COLO668 (cell line): ENCODE measurements around the gene AMH.

Experiments
- DNase-seq: peaks from one replicate; lab custom pipeline; 2025; ENCODE audit not compliant: unreplicated experiment; lab: John Stamatoyannopoulos, UW

AMH gene

GRCh38 chr19:2248136-2249009 is 750 bp upstream of the AMH start:
- DNase-seq, result no peak

- peak; percentile 18 for DNase-seq
Observed at GRCh38 chr19:2249880-2250765, 1.0 kb downstream of the AMH start.

- no peak for DNase-seq
Observed at GRCh38 chr19:2250766-2251105, 1.6 kb downstream of the AMH start.

DNA sequence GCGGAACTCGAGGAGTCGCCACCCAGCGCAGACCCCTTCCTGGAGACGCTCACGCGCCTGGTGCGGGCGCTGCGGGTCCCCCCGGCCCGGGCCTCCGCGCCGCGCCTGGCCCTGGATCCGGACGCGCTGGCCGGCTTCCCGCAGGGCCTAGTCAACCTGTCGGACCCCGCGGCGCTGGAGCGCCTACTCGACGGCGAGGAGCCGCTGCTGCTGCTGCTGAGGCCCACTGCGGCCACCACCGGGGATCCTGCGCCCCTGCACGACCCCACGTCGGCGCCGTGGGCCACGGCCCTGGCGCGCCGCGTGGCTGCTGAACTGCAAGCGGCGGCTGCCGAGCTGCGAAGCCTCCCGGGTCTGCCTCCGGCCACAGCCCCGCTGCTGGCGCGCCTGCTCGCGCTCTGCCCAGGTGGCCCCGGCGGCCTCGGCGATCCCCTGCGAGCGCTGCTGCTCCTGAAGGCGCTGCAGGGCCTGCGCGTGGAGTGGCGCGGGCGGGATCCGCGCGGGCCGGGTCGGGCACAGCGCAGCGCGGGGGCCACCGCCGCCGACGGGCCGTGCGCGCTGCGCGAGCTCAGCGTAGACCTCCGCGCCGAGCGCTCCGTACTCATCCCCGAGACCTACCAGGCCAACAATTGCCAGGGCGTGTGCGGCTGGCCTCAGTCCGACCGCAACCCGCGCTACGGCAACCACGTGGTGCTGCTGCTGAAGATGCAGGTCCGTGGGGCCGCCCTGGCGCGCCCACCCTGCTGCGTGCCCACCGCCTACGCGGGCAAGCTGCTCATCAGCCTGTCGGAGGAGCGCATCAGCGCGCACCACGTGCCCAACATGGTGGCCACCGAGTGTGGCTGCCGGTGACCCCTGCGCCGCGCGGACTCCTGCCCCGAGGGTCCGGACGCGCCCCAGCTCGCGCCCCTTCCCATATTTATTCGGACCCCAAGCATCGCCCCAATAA is 2.3 kb downstream of the AMH start:
- DNase-seq, result no peak

GRCh38 chr19:2252055-2252796 is 3.1 kb downstream of the AMH start:
- DNase-seq, result no peak

DNA sequence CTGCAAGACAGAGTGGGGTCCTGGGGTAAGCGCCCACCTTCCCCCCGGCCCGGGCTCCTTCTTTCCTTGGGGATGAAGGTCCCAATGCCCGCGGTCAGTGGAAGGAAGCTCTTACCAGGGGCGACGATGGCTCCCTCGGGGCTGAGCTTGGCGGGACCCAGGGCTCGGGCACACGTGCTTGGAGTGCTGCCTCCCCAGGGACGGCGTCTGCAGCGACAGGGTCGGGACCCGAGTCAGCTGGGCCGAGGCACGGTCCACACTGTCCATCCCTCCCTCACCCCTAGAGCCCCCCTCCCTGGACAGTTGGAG is 3.6 kb downstream of the AMH start:
- no peak for DNase-seq

DNA sequence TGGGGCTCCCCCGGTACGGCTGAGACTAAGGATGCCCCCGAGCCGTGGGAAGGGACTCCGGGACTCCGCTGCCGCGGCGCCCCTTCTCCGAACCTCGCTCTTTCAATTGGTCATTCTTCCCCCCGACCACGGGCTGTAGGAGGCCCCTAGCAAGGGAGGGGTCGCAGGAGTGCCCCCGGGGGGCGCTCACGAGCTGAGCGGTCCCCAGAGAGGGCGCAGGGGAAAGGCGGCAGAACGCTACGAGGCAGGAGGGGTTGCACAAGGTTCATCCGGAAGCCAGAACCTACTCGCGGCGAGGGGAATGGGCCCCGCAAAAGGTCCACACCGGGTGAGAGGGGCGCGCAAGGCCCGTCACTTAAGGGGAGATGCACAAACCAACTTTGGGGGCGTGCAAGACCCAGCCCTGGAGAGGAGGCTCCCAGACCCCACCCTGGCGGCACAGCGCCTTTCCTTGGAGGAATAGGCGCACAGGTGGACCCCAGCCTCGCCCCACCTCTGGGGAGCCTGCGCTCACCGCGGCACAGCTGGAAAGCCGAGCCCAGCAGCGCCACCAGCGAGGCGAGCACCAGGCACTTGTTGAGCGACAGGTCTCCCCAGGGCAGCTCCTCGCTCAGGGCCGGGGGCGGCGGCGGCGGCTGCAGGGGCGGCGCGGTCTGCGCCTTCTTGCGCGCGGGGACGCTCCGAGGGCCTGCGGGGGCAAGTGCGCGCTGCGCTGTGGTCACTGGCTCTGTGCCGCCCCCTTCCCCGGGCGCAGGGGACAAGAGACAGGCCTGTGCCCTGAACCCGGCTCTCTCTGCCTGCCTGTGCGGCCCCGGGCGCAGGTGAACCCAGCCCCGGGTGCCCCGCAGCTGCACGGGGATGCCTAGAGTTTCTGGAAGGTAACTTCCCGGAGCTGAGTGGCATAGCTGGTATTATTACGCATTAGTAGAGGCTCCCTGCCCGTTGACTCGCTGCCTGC is 4.3 kb downstream of the AMH start:
- no peak for DNase-seq

- no peak for DNase-seq
Observed at GRCh38 chr19:2254064-2254872, 5.1 kb downstream of the AMH start.

GRCh38 chr19:2255112-2255845 is 6.2 kb downstream of the AMH start:
- peak; percentile 52 for DNase-seq

- peak; percentile 89 for DNase-seq
Observed at GRCh38 chr19:2255982-2256685, 7.0 kb downstream of the AMH start, which contains the start of gene JSRP1. JSRP1 (minus strand) TSS chr19:2256417; CDS start chr19:2255314, 1,103 bp downstream.

GRCh38 chr19:2259336-2259735 is 10.2 kb downstream of the AMH start:
- peak; percentile 54 for DNase-seq

DNA sequence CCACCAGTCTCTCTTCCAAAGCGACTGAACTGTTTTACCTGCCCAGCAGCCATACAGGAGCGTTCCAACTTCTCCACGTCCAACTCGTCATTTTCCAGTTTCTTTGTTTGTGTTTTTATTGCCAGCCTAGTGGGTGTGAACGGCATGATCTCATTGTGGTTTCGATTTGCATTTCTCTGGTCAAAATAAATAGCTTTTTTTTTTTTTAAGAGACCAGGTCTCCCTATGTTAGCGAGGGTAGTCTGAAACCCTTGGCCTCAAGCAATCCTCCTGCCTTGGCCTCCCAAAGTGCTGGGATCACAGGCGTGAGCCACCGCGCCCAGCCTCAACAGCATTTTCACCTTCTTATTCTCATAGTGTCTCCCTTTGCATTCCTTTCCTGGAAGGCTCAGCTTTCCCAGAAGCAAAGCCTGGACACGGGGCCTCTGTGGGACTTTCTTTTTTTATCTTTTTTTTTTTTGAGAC is 11.2 kb downstream of the AMH start:
- DNase-seq, result peak; percentile 19

DNA sequence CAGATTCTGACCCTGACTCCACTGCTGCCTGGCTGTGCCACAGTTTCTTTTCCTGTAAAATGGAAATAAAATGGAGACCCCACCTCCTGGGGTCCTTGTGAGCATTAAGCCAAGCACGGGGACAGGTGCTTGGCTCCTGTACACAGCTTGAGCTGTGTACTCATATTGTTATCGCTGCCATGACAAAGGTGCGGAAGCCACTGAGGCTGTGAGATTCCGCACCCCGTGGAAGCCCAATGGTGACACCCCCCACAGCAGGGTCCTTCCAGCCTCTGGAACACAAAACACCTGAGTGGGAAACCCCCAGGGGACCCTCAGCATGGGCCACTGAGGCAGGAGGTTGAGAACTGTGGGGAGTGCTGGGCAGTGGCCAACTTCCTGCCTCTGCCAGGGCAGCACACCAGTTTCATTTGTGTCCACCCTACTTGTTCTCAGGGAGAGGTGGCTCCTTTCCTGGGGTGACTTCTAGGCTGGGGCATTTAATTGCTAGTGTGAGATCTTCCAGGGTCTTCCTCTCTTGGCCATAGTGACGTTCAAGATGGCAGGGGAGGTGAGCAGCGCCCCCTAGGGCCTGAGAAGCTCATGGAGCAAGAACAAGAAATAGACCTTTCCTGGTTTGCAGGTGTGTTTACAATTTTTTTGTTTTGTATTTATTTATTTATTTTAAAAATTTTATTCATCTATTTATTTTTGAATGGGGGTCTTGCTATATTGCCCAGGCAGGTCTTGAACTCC is 12.5 kb downstream of the AMH start:
- DNase-seq, result peak; percentile 45

DNA sequence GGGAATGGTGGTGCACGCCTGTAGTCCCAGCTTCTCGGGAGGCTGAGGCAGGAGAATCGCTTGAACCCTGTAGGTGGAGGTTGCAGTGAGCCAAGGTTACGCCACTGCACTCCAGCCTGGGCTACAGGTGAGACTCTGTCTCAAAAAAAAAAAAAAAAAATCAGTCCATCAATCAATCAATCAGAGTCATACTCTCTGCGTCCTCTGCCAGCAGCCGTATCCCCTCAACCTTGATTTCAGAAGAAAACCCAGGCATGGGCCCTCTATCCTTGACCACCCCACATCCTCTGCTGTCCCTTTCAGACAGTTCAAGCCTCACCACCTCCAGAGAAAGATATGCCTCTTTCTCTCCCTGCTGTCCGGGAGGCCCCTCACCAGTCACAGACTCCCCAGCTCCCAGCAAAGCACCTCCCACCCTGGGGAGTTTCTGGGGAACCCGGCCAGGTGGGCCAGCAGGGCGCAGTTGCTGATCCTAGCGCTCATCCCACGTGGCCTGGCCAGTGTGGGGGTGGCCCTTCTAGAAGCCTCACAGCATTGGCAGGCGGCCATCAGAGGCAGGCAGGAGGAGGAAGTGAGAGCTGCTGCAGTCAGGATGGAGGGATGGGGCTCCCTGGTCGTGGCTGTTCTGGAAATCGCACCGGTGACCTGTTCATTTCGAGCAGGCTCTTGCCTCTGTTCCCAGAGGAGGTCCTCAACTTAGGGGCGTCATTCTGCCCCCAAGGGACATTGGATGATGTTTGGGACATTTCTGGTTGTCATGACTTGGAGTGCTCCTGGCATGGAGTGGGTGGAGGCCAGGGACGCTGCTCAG is 17.3 kb downstream of the AMH start:
- peak; percentile 70 for DNase-seq

- no peak for DNase-seq
Observed at GRCh38 chr19:2268480-2268830, 19.3 kb downstream of the AMH start.

GRCh38 chr19:2268861-2269243 is 19.7 kb downstream of the AMH start:
- DNase-seq, result no peak
